ENCODE measurements around the gene LURAP1L.

Gene LURAP1L, protein sequence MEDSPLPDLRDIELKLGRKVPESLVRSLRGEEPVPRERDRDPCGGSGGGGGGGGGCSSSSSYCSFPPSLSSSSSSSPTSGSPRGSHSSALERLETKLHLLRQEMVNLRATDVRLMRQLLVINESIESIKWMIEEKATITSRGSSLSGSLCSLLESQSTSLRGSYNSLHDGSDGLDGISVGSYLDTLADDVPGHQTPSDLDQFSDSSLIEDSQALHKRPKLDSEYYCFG

GRCh38 chr9:12774861-12775678, at the start of gene LURAP1L:
Gene LURAP1L (plus strand): TSS chr9:12775020. CDS start chr9:12775716, 696 bp downstream.
- DNase-seq: no peak

DNA sequence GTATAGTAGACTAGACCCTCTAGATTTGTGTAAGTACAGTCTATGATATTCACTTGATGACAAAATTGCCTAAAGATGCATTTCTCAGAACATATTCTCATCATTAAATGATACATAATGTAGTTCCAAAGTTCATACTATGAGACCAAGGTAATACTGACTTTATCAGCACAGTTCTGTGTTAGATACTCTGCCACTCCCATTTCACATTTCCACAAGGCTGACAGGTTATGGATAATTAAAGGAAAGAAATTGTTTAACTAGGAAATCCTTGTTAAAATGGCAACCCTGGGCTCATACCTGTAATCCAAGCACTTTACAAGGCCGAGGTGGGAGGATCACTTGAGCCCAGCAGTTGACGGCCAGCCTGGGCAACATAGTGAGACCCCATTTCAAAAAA, 48.0 kb upstream of the LURAP1L start:
- DNase-seq: no peak

DNA sequence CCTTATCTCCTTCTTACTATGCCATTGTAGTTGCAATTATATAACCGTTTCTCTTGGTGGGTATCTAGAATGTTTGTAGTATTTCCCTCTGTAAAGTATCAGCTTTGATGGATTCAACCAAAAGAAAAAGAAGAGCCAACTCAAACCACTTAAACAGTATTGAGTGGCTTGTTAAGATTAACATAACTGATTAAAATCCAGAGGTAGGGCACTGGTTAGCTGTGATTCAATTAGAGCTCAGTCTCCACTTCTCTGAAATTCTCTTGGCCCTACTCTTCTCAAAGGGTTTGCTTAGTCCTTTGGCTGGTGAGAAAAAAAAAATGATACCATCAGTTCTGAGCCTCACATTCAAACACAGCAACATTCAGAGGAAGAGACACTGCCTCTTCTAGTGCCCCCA, 44.6 kb upstream of the LURAP1L start:
- no peak for DNase-seq

DNA sequence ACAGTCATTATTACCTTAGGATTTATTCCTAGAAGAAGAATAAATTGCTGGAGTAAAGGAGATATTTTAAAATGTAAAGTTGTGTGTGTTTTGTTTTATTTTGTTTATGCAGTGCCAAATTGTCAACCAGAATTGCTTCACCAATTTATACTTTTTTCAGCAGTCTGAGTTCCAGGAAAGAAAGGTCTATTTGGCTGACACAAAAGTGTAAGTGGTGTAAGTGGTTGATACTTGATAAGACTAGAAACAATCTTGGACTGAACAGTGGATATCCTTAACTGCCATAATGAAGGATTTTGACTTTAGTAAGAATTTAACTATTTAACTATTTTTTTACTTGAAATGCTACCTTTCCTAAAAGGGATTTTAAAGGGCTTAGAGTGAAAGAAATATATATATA, 43.9 kb upstream of the LURAP1L start:
- DNase-seq: no peak

- no peak for DNase-seq
Measured at GRCh38 chr9:12732971-12733370, 41.8 kb upstream of the LURAP1L start.

DNA sequence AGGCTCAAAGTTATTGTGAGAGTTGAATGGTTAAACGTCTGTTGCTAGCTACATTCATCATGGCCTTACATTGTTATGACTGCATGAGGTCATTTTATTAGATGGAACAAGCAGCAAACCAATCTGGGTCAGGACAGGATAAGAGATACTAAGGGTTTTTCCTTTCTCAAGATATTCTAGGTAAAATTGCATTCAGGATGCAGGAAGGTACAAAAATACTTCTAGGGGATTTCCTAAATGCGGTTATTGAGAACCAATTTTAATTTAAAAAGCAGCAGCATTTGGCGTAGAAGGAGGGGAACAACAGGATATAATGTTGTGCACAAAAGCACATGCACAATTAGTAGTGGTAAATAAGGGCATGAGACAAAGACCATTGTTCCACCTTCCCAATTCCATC, 39.2 kb upstream of the LURAP1L start:
- no peak for DNase-seq

DNA sequence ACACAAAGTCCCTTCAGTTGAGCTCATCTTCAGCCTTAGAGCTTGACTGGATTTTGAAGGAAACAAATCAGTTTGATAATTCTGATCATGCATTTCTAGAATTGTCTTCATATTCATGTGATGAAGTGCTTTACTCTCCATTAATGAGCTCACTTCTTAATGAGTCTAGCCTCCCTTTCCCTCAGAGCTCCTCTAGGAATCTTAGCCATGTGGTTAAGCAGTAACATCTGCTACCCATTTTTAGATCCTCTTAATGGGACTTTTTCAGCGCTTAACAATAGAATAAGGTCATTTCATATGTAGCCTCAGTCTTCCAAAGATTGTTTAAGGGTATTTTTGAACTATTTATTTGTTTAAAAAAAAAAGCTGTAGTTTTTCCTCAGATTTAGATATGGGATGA, 36.9 kb upstream of the LURAP1L start:
- DNase-seq: no peak

DNA sequence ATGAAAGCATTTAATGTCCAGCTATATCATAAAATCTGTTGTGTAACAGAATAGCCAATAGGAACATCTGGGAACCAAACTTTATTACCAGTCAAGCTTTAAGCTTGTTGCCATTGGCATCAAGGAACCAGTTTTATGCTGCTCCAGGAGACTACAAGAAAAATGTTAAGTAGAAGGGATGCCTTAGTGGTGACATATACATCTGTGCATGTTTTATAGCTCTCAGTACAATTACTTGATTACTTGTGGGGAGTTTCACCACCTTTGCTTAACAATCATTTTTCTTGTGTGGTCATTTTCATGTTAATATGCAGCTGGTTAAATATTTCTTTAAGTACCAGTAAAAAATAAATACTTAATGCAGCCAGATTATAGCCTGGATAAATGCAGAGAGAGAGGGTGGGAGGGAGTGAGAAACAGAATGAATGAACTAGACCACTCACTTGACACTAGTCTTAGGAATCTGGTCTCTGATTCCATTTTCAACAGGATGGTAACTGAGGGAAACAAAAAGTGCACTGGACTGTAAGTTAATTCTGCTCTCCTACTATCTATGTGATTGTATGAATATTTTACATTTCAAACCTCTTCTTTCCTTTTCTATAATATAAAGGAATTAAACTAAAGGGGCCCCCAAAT, 35.7 kb upstream of the LURAP1L start:
- DNase-seq: no peak

DNA sequence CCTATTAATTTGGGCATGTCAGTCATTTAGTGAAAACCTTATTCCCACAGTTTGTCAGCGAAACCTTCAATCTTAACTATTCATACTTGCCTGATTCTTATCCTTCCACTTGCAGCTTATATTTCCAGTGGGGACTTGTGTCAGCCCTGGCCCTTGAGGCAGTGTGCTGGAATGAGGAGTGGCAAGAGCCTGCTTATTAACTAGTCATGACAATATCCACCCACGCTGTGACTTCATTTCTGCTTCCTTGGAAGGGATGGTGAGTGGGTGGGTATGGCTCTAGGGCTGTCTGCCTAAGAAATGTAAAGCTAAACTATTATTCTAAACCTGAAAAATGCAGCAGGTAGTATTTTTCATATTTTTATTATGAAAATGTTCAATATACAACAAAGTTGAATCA, 34.0 kb upstream of the LURAP1L start:
- DNase-seq: no peak

- DNase-seq: no peak
Measured at GRCh38 chr9:12748016-12748415, 26.8 kb upstream of the LURAP1L start.

GRCh38 chr9:12748954-12749353, 25.9 kb upstream of the LURAP1L start:
- no peak for DNase-seq

DNA sequence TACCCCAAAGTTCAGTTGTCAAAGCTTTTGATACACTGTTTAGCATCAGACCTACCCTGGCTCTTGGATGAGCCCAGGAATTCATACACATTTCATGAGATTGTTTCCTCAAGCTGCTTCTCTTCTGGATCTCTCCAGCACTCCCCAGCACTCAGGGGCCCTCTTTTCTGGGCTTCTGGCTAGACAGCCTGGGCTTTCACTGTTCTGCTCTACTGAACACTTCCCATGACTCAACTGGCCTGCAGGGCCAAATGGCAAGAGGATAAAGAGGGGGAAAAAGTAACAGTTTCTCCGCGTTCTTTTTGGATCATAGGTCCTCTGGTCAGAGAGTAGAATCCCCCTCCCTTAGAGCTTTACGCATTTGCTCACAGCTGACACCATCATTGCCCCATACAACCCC, 20.9 kb upstream of the LURAP1L start:
- no peak for DNase-seq

DNA sequence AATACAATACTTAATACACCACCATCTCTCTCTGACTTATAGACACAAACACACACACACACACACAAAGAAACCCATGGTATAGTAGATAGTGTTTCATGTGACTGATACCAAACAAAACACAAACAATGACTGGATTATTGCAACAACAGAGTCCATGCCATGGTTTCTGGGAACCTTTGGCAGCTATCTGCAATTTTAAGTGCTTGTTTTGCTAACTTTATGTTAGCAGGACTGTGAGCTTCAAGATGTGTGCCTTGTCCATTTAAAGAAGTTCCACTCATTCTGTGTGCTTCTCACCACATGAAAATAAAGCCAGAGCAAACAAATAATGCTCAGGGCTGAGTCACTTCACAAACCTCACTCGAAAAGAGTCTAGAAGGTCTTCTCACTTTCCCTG, 15.1 kb upstream of the LURAP1L start:
- DNase-seq: no peak

- DNase-seq: no peak
Measured at GRCh38 chr9:12760758-12761157, 14.1 kb upstream of the LURAP1L start.

DNA sequence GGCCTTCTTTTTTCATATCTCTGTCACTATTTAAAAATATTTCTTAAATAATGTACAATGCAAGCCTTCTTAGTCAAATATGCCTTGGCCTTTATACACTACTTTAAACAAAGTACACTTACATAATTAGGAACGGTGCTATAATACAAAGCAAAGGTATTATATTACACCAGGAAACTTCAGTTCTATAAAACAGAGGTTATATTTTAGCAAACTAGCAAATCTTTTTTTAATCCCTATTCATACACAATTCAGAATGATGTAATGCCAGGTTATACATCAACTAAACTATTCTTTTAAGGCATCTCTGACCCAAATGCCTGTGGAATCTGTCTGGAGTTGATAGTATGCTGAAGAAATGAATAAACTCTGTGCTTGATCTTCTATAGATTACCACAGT, 10.7 kb upstream of the LURAP1L start:
- DNase-seq: no peak

DNA sequence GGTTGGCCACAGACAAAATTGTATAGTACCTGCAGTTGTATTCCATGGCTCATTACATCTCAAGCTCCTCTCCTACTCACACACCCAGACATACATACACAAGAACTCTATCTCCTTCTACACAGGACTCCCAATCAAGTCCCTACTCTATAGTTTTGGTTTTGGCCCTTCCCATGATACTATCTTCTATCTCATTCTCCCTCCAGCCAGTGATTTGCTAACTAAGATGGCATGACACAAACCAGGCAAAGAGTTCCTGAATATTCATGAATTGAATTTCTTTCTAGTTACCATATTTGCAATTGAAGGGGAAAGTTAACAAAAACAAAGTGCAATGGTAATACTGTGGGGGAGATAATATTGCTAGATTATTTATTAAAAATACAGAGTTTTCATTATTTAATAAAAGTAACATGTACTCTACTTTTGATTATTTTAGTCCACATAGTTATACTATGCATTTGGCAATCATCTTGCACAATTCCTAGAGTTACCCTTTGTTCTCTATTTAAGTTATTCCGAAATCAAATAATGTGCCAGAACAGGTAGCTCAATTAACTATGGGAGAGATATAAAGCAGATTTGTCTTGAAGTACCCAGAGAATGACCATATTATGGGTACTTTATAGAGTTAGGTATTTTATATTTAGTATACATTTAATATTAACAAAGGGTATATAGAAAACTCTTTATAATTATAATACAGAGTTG, 9.6 kb upstream of the LURAP1L start:
- DNase-seq: no peak

DNA sequence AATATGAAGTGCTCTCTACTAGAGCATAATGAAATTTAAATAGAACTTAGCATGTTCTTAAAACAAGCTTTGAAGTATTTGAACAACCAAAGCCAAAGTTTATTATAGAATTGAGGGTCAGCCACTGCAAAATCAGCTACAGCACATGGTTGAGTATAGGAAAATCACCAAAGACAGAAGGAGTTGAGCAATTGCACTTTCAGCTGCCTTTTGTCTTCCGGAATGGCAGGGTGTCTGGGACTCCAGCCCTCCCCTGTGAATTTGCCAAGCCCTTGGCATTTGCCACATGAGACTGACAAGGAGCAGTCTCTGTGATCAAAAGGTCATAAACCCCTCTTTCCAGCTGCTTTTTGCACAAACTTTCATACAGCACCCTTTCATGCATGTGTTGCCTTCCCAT, 8.5 kb upstream of the LURAP1L start:
- no peak for DNase-seq

DNA sequence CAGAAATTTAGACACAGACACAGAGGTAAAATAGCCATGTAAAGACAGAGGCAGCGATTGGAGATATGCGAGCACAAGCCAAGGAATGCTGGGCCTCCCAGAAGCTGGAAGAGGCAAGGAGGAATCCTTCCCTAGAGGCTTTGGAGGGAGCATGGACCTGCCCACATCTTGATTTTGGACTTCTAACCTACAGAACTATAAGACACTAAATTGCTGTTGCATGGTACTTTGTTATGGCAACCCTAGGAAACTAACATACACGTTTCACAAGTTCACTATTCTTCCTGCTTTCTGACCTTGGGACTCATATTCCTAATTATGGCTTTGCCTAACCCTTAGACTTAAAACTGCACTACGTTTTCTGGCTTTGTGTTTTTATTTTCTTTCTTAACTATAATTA, 4.6 kb upstream of the LURAP1L start:
- no peak for DNase-seq

DNA sequence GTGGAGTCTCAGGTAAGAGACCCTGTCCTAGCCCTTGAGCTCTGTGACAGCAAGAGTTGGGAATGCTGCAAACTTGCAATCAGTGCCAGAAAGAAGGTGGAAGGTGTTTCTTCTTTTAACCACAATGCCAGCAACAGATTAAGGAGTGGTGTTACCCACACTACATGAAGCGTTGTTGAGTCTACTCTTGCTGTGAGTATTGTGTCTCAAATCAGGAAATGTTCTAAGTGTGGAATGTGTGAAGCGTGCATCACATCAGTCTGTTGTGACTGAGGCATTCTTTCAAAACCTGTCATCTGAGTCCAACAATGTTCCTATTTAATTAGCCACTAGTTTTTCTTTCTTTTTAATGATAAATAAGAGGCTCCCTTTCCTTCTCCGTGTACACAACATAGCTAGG, 2.9 kb upstream of the LURAP1L start:
- DNase-seq: no peak

- DNase-seq: no peak
Measured at GRCh38 chr9:12773562-12773961, 1.3 kb upstream of the LURAP1L start.

DNA sequence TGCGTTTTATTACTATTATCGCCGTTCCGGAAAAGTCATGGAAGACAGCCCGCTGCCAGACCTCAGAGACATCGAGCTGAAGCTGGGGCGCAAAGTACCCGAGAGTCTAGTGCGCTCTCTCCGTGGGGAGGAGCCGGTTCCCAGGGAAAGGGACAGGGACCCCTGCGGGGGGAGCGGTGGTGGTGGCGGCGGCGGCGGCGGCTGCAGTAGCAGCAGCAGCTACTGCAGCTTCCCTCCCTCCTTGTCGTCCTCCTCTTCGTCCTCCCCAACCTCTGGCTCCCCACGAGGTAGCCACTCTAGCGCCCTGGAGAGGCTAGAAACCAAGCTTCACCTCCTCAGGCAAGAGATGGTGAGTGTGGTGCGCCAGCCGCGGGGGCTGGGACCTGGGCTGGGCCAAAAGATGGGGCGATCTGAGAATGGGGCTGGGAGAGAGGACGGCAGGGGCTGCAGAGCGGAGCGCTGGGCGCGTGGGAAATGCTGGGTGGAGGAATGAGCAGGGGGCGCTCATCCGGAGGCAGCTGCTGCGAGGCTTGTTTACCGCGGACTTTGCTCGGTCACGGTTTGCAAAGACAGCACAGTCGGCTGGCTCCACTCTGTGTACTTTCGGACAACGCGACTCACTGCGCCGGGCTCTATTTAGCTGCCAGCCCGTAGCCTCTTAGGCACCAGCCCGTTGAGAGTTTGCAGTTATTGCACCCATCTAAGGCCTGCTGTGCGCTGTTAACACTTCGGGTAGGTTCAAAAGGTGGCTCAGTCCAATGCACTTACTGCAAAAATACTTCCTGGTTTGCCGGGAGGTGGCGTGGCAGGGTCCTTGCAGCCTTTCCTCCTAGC, 1.1 kb downstream of the LURAP1L start:
- no peak for DNase-seq

GRCh38 chr9:12776513-12777055, 1.8 kb downstream of the LURAP1L start:
- DNase-seq: no peak
